GM12873 (cell line): Measurements from ENCODE around the gene GALNT2.

Experiments
- TF ChIP-seq, protein P1 (sequence below): IDR thresholded peaks from 2 replicates; pipeline ENCODE4 v1.5.1; 2012; ENCODE audit warnings: low read depth, mild to moderate bottlenecking, moderate library complexity, low read length, control low read depth; ENCODE audit not compliant: insufficient read depth; ENCODE audit errors: missing control alignments

GALNT2 gene

DNA sequence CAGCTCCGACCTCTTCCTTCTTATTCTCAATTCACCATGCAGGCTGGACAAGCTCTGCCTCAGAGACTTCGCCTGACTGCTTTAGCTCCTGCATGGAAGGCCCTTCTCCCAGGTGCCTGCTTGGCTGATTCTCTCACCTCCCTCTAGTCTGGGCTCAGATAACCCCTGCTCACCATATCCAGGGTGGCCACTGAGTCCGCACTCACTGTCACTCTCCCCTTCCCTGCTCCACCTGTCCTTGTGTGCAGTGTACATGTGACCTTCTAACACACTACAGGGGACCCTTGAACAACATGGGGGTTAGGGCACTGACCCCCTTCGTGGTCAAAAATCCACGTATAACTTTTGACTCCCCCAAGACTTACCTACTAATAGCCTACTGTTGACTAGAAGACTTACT lies 14.4 kb upstream of the GALNT2 start:
- TF ChIP-seq, protein P1, sequence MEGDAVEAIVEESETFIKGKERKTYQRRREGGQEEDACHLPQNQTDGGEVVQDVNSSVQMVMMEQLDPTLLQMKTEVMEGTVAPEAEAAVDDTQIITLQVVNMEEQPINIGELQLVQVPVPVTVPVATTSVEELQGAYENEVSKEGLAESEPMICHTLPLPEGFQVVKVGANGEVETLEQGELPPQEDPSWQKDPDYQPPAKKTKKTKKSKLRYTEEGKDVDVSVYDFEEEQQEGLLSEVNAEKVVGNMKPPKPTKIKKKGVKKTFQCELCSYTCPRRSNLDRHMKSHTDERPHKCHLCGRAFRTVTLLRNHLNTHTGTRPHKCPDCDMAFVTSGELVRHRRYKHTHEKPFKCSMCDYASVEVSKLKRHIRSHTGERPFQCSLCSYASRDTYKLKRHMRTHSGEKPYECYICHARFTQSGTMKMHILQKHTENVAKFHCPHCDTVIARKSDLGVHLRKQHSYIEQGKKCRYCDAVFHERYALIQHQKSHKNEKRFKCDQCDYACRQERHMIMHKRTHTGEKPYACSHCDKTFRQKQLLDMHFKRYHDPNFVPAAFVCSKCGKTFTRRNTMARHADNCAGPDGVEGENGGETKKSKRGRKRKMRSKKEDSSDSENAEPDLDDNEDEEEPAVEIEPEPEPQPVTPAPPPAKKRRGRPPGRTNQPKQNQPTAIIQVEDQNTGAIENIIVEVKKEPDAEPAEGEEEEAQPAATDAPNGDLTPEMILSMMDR, result no peak

DNA sequence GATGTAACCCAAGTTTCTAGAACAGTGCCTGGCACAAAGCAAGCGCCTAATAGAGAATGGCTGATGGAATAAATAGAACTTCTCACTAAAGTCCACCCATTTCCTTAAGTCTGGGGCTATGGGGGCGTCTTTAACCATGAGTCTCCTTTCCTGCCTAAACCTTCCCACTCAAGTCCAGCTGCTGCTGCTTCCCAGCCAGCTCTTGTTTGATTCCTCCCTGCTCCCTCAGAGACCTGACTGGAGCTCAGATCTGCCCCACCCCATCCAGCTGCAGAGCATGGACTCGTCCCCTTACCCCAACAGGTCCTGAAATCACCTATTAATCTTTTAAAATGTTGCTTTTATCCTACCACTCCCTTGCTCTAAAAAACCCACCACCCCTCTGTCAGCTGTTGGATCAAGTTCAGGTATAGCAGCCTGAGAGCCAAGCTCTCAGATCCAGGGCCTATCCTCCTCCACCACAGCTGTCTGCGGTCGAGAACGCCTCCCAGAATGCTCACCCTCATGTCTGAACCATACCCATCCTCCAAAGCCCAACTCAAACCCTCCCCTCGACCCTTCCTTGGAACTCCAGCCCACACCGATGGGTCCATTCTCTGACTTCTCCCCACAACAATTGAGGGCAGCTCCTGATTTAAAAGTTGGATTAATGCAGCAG lies 12.8 kb upstream of the GALNT2 start:
- TF ChIP-seq, protein P1, result no peak

DNA sequence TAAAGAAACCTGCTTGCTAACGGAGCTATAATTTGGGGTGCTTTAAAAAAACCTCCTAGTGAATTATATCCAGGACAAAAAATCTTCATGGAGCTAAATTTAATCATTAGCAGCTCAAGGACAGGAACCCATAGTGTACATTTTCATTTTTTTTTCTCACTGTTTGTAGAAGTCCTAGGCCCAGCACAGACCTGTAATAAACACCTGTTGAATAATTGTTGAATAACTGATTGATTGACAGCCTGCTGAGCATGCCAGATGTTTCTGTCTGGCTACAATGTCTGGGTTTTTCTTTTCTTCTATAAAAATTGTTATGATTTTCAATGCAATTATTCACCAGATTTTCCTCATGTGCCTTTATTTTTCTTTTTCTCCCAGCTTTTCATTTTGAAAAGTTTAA lies 10.9 kb upstream of the GALNT2 start:
- TF ChIP-seq, protein P1, result no peak

DNA sequence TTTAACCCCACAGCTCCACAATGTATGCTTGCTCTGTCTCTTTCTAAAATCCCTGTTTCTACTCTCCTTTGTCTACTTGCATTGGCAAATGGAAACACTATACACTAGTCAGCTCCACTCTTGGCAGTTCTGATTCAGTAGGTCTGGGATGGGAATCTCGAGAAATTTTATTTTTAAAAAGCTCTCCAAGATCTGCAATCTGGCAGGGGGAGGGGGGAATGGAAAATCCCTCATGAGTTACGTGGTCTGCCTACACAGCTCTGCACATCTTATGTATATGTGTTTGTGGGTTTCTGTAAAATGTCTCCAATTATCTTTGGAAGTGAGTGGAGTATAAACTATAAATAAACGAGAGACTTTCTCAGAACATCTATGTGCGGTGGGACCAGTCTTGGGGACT lies 9.9 kb upstream of the GALNT2 start:
- TF ChIP-seq, protein P1, result no peak

DNA sequence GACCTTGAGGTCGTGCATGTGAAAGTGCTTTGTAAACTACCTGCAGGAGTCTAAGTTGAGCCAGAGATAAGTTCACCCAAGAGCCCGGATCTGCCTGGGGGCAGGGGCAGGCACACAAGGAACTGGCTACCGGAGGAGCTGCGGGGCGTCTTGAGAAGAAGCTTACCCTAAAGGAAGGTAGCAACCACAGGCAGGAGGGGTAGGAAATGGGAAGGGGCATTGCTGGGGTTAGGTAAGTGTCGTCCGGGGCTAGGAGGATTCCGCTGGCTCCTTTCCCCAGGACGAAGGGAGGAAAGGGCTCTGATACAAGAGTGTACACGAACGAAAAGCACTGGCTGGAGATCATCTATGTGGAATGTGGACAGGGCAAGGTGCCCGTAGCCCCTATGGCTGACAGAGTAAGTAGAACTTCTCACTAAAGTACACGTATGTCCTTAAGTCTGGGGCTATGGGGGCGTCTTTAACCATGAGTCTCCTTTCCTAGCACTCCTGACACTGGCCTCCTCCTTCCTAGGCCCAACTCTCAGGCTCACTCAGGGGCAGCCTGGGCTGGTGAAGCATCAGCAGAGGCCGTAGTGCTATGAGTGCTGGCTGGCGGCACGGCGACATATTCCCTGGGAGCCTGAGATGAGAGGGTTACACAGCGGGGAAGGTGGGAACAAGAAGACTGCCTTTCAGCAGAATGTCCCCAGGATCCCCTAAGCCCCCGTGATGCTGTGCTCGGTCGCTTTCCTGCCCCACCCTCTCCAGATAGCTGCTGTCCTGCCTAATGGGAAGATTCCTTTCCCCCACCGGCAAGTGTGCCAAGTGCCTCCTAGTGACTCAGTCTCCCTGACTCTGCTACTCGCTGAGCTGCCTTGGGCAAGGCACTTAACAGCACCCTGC lies 9.1 kb upstream of the GALNT2 start:
- TF ChIP-seq, protein P1, result no peak

DNA sequence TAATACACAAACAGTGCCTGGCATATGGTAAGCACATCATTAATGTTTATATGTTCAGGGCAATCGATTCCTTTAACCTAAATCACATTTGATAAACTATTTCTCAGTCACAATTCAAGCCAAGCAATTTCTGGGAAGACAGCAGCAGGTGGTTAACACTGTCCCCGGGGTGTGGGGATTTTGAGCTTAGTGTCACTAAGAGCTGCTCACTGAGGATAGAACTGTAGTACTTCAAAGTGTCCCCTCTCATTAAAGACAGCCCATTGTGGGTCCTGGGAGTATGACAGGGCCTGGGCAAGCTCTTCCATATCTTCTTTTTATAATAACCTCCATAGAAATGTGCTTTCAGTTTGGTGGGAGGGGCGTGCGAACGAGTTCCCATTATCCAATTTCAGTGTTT lies 8.4 kb upstream of the GALNT2 start:
- TF ChIP-seq, protein P1, result no peak

DNA sequence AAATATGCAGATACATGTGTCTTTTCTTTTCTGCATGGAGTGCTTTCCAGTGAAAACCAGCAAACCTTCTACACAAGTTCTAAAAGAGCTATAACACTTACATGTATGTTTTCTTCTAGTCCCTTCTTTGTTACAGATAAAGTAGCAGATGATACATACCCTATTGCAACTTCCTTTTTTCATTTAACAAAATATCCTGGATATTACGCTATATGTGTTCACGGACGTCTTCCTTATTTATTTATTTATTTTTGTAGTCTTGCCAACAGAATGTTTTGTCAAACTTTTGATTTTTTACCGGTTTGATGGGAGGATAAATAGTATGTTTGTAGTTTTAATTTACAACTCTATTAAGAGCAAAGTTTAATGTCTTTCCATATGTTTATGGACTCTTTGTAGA lies 5.2 kb upstream of the GALNT2 start:
- TF ChIP-seq, protein P1, result no peak
